Heart left ventricle (tissue), 16 donors: ENCODE measurements around the gene CCDC47. TPM values are rescaled to one million over a fixed set of nuclear protein-coding genes. Genes with fewer than 3 reads are reported as not detected.

Experiments
- ATAC-seq, 4 donors: fragments of 200-7000 bp; cut with Tn5 transposase; one replicate each; pipeline ENCODE4 v1.9.1; 2020 to 2022; ENCODE audit warnings: moderate library complexity in 4 of 4, mild to moderate bottlenecking in 3 of 4, moderate number of reproducible peaks in 1 of 4
- DNase-seq, 5 donors: peaks; one replicate each; pipeline ENCODE4 v3.0.0-alpha.2; 2020
- H3K27ac ChIP-seq, 12 donors: fragments of 200-600 bp; sonication (generic) in 4 of 12; one replicate each; pipeline versions ENCODE4 v1.5.0 to v1.8.0; 2016 to 2022; ENCODE audit warnings: mild to moderate bottlenecking in 2 of 12
- H3K27me3 ChIP-seq, 9 donors: fragments of 200-600 bp; sonication (generic) in 2 of 9; one replicate each; pipeline versions ENCODE4 v1.5.1 to v1.8.0; 2016 to 2022; ENCODE audit warnings: mild to moderate bottlenecking in 3 of 9
- H3K36me3 ChIP-seq, 9 donors: fragments of 200-600 bp; sonication (generic) in 2 of 9; one replicate each; pipeline versions ENCODE4 v1.5.0 to v1.8.0; 2018 to 2022; ENCODE audit warnings: mild to moderate bottlenecking in 2 of 9
- H3K4me1 ChIP-seq, 12 donors: fragments of 200-600 bp; sonication (generic) in 4 of 12; one replicate each; pipeline versions ENCODE4 v1.5.0 to v1.8.0; 2016 to 2022; ENCODE audit warnings: mild to moderate bottlenecking in 3 of 12
- H3K4me3 ChIP-seq, 12 donors: fragments of 200-600 bp; sonication (generic) in 4 of 12; one replicate each; pipeline versions ENCODE4 v1.5.0 to v1.8.0; 2017 to 2022; ENCODE audit warnings: mild to moderate bottlenecking in 9 of 12, moderate library complexity in 4 of 12
- H3K9me3 ChIP-seq, 12 donors: fragments of 200-600 bp; sonication (generic) in 4 of 12; one replicate each; pipeline versions ENCODE4 v1.5.0 to v1.8.0; 2016 to 2022; ENCODE audit warnings: mild to moderate bottlenecking in 1 of 12
- CTCF ChIP-seq, 12 donors: fragments of 200-600 bp; sonication (generic) in 4 of 12; IDR thresholded peaks; one replicate each; pipeline versions ENCODE4 v1.5.0 to v1.8.0; 2018 to 2022; ENCODE audit warnings: antibody characterized with exemption in 12 of 12, mild to moderate bottlenecking in 5 of 12
- POLR2A ChIP-seq, 2 donors: fragments of 450-650 bp; IDR thresholded peaks; one replicate each; pipeline ENCODE4 v1.6.1; 2017; ENCODE audit warnings: antibody characterized with exemption in 2 of 2, mild to moderate bottlenecking in 2 of 2, moderate library complexity in 2 of 2
- WGBS, 4 donors: extraction: QIAGEN DNeasy Blood & Tissue Kit in 2 of 4; methylation state at CpG; one replicate each; pipeline versions ENCODE4 v1.1.5 to v1.1.7; 2013 to 2018; 5-methylcytosine and 5-hydroxymethylcytosine counted together
- intact Hi-C, 10 donors: fragments of 100-400 bp; cut with DNase I; formaldehyde crosslinking; loops; one replicate each; pipeline versions ENCODE4 v1.11.1 to v1.14.2; 2022
- polyA plus RNA-seq, 2 donors: library from polyadenylated mRNA; stranded (reverse); fragments of 200-250 nt; gene quantifications; one replicate each; pipeline ENCODE4 v1.2.3, GENCODE V29; 2013
- total RNA-seq, 9 donors: library from RNA; depleted of rRNA in 2 of 9; stranded (reverse); fragments of >200 nt in 2 of 9; fragmentation: NEBNext Ultra II Directional in 3 of 9; extraction: Animal tissue kit (Norgen Biotek cat#: 25700) in 3 of 9; gene quantifications; one replicate each; pipeline versions ENCODE4 v1.1.0 to v1.2.4, GENCODE V29; 2016 to 2023
- donor health status: ischemic (EF 13 %, LVEDD 7.1; RV severe dilation, severe dysfunction).
- donor health status: healthy with polysubstance abuse.
- donor health status: DM: no; HTN: yes; CAD: no.
- donor health status: DM: no; HTN: no; CAD: no.
- donor health status: ischemic (EF 25% LVEDD 6.9; RV normal size, moderate dysfunction).
- donor health status: ischemic (EF 25% LVEDD 5.7; RV mildly dilated, moderate dysfunction).
- donor health status: healthy.
- donor health status: DM: yes; HTN: yes; CAD: no.
- donor health status: ischemic (EF 35%, LVEDD 5.7; RV mildly dilated, moderate dysfunction).
- donor health status: nonischemic (EF 11% LVEDD 7.7; RV severe dilation, severe dysfunction).
- donor health status: DM: yes; HTN: yes; CAD: no.
- donor health status: PGD.
- donor health status: ischemic (EF 29% LVEDD 5.4; RV normal size, mild dysfunction).
- donor health status: nonischemic (EF 23%, LVEDD 6.1; RV moderate dilation, normal function).

CCDC47 gene
- total and polyA plus RNA-seq, 11 donors = 38.4 to 139 (median 84.3) TPM

GRCh38 chr17:63817736-63818385, 44.5 kb upstream of the CCDC47 start:
- Histone ChIP-seq H3K27me3 (no peaks in the 10 kb centered on the region), H3K4me1 (peaks cover 0 to 12% (median under 1%) of the 10 kb centered on the region in 12 donors), H3K36me3 (peaks cover 0 to 100% (median 100%) of the 10 kb centered on the region in 9 donors), H3K9me3 (no peaks in the 10 kb centered on the region), H3K4me3 (no peak overlapping the region), H3K27ac (no peak overlapping the region)
- intact Hi-C loops = loop anchor here in 3 of 10 donors (5.0 to 10.0 kb wide), 3 partner anchors 41 to 66 kb away; no protein-coding TSS in a partner anchor
- TF ChIP-seq POLR2A (IDR thresholded peaks at IDR 0.05) = no peak
- TF ChIP-seq CTCF (IDR thresholded peaks at IDR 0.05) = no peak
- DNase-seq (no peak), ATAC-seq (no peak)
- WGBS, 4 donors = 94 to 97% (median 95%) methylated on average over 23 to 27 of the region's 27 CpGs

GRCh38 chr17:63816669-63817068, 43.3 kb upstream of the CCDC47 start:
- Histone ChIP-seq H3K27ac (no peak overlapping the region), H3K9me3 (no peaks in the 10 kb centered on the region), H3K4me1 (peaks cover 0 to 12% (median under 1%) of the 10 kb centered on the region in 12 donors), H3K36me3 (peaks cover 3 to 100% (median 100%) of the 10 kb centered on the region in 9 donors), H3K4me3 (no peak overlapping the region), H3K27me3 (no peaks in the 10 kb centered on the region)
- intact Hi-C loops = loop anchor here in 3 of 10 donors (5.0 to 10.0 kb wide), 3 partner anchors 39 to 64 kb away; no protein-coding TSS in a partner anchor
- WGBS, 4 donors = 91 to 97% (median 93%) methylated on average over 4 of the region's 4 CpGs
- DNase-seq = no peak
- ATAC-seq = no peak
- TF ChIP-seq POLR2A (IDR thresholded peaks at IDR 0.05) = no peak
- no peak for TF ChIP-seq CTCF (IDR thresholded peaks at IDR 0.05)

GRCh38 chr17:63816123-63816522, 42.7 kb upstream of the CCDC47 start:
- H3K27ac ChIP-seq = no peak overlapping the region
- H3K9me3 ChIP-seq = no peaks in the 10 kb centered on the region
- no peak overlapping the region for H3K4me3 ChIP-seq
- DNase-seq (no peak), ATAC-seq (no peak)
- peaks cover 0 to 12% (median under 1%) of the 10 kb centered on the region in 12 donors for H3K4me1 ChIP-seq
- TF ChIP-seq POLR2A (IDR thresholded peaks at IDR 0.05) (no peak), CTCF (IDR thresholded peaks at IDR 0.05) (no peak)
- H3K36me3 ChIP-seq = peaks cover 3 to 100% (median 100%) of the 10 kb centered on the region in 9 donors
- intact Hi-C loops = loop anchor here in 3 of 10 donors (5.0 to 10.0 kb wide), 3 partner anchors 39 to 64 kb away; no protein-coding TSS in a partner anchor
- WGBS, 4 donors = 84 to 98% (median 91%) methylated on average over 2 of the region's 2 CpGs
- H3K27me3 ChIP-seq = no peaks in the 10 kb centered on the region

- ATAC-seq (no peak), DNase-seq (no peak)
- no peak for TF ChIP-seq CTCF (IDR thresholded peaks at IDR 0.05)
- 78 to 95% (median 90%) methylated on average over 9 of the region's 9 CpGs for WGBS, 4 donors
- intact Hi-C loops = loop anchor here in 1 of 10 donors (10.0 kb wide), 1 partner anchor 55 kb away; no protein-coding TSS in a partner anchor
- Histone ChIP-seq H3K4me1 (no peaks in the 10 kb centered on the region), H3K27ac (no peak overlapping the region), H3K36me3 (peaks cover 3 to 100% (median 100%) of the 10 kb centered on the region in 9 donors), H3K4me3 (no peak overlapping the region), H3K9me3 (no peaks in the 10 kb centered on the region), H3K27me3 (no peaks in the 10 kb centered on the region)
These were observed 36.6 kb upstream of the CCDC47 start for GRCh38 chr17:63809970-63810369.
